GM12878 (cell line): ENCODE data around the gene CPNE5.

Experiments used
- CEBPB ChIP-seq, 2 experiments: fragments of 150-350 bp in 1 of 2; IDR thresholded peaks; 2 replicates each; pipeline ENCODE4 v1.6.1; 2012 to 2014; ENCODE audit warnings: low read depth in 2 of 2, low read length in 2 of 2, borderline replicate concordance in 1 of 2, inconsistent platforms in 1 of 2
- CTCF ChIP-seq, 3 experiments: IDR thresholded peaks in 2 of 3; conservative IDR thresholded peaks in 1 of 3; 2 replicates each; pipeline ENCODE4 v1.5.1; 2011; ENCODE audit warnings: low read depth in 3 of 3, low read length in 3 of 3, mild to moderate bottlenecking in 3 of 3, control low read depth in 2 of 3, moderate library complexity in 2 of 3, inconsistent platforms in 1 of 3, mixed read lengths in 1 of 3; ENCODE audit not compliant: control insufficient read depth in 2 of 3, insufficient read depth in 1 of 3; ENCODE audit errors: extremely low read depth in 1 of 3
- EP300 ChIP-seq, 2 experiments: fragments of 150-350 bp in 1 of 2; IDR thresholded peaks; 2 replicates each; pipeline ENCODE4 v1.6.1; 2011 to 2012; ENCODE audit warnings: low read depth in 2 of 2, low read length in 2 of 2, borderline replicate concordance in 1 of 2, improper control_type of control experiment in 1 of 2, inconsistent platforms in 1 of 2; ENCODE audit not compliant: control insufficient read depth in 1 of 2
- EZH2 ChIP-seq: IDR thresholded peaks from 2 replicates; pipeline ENCODE4 v1.6.1; 2012; ENCODE audit warnings: low read depth, mild to moderate bottlenecking, control low read depth, inconsistent platforms, low read length, borderline replicate concordance; ENCODE audit not compliant: control insufficient read depth
- POLR2AphosphoS5 ChIP-seq: IDR thresholded peaks from 2 replicates; pipeline ENCODE4 v1.6.1; 2011; ENCODE audit warnings: mild to moderate bottlenecking, low read length, inconsistent platforms
- SIN3A ChIP-seq: IDR thresholded peaks from 2 replicates; pipeline ENCODE4 v1.6.1; 2012; ENCODE audit warnings: low read depth, low read length, improper control_type of control experiment
- SPI1 ChIP-seq: IDR thresholded peaks from 2 replicates; pipeline ENCODE4 v1.6.1; 2011; ENCODE audit warnings: low read depth, mild to moderate bottlenecking, low read length, moderate library complexity, borderline replicate concordance; ENCODE audit not compliant: insufficient read depth
- USF2 ChIP-seq: IDR thresholded peaks from 2 replicates; pipeline ENCODE4 v1.6.1; 2011; ENCODE audit warnings: low read depth, low read length, improper control_type of control experiment, borderline replicate concordance
- ZBED1 ChIP-seq: IDR thresholded peaks from 2 replicates; pipeline ENCODE4 v1.6.1; 2016; ENCODE audit warnings: borderline replicate concordance

DNA sequence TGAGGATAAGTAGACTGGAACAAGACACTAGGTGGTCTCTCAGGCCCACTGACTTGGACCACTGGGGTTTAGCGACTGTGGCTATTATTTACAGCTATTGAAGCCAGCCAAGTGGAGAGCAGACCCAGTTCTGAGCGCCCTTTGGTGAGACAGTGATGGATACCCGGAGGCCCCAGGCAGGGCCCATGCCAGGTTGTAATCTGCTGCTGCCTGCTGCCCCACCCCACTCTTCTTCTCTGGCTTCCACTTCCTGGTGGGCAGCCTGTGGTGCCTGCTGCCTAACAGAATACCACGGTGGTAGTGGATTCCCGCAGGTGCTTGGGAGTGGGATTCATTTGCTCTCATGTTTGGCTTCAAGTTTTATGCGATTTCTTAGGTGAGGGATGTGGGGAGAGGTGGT, 141.0 kb downstream of the CPNE5 start:
- TF ChIP-seq ZBED1 = no peak
- no peak for TF ChIP-seq SPI1
- no peak for TF ChIP-seq CEBPB (IDR thresholded peaks at IDR 0.05; ENCODE audit: borderline replicate concordance in 1 of 2, low read depth in 2 of 2, low read length in 2 of 2)
- no peak for TF ChIP-seq EP300 (IDR thresholded peaks at IDR 0.05; ENCODE audit: borderline replicate concordance in 1 of 2, control insufficient read depth in 1 of 2, low read depth in 2 of 2, low read length in 2 of 2)
- TF ChIP-seq EZH2 = no peak
- TF ChIP-seq USF2 = no peak
- no peak for TF ChIP-seq CTCF (IDR thresholded peaks at IDR 0.05 in 2 of 3, conservative IDR thresholded peaks at IDR 0.05 in 1 of 3; ENCODE audit: control insufficient read depth in 2 of 3, extremely low read depth in 1 of 3, insufficient read depth in 1 of 3, low read depth in 3 of 3, low read length in 3 of 3)
- TF ChIP-seq POLR2AphosphoS5 = no peak
- no peak for TF ChIP-seq SIN3A
